DOHH2 (cell line): Measurements from ENCODE around the gene FRK.

Experiments
- H3F3A ChIP-seq: fragments of 200-600 bp; sonication (generic), shearing (Covaris generic); 2 replicates; pipeline ENCODE4 v1.6.0; 2016; ENCODE audit warnings: antibody characterized with exemption, mild to moderate bottlenecking; ENCODE audit not compliant: control insufficient read depth, insufficient read depth
- H3K27ac ChIP-seq: fragments of 200-600 bp; sonication (generic); 2 replicates; pipeline ENCODE4 v1.5.1; 2014; ENCODE audit warnings: low read depth, mild to moderate bottlenecking, low read length, moderate library complexity
- H3K27me3 ChIP-seq: fragments of 200-600 bp; sonication (generic); 2 replicates; pipeline ENCODE4 v1.6.1; 2014; ENCODE audit warnings: mild to moderate bottlenecking, low read length, mixed read lengths; ENCODE audit not compliant: control insufficient read depth
- H3K36me3 ChIP-seq: fragments of 200-600 bp; sonication (generic); 2 replicates; pipeline ENCODE4 v1.6.1; 2014; ENCODE audit warnings: mild to moderate bottlenecking, low read length, moderate library complexity, mixed read lengths; ENCODE audit not compliant: control insufficient read depth
- H3K4me1 ChIP-seq: fragments of 200-600 bp; sonication (generic); 2 replicates; pipeline ENCODE4 v1.6.1; 2014; ENCODE audit warnings: mild to moderate bottlenecking, low read length, mixed read lengths; ENCODE audit not compliant: control insufficient read depth
- H3K4me2 ChIP-seq: fragments of 200-600 bp; sonication (generic); 2 replicates; pipeline ENCODE4 v1.6.0; 2014; ENCODE audit warnings: mild to moderate bottlenecking, low read length, moderate library complexity
- H3K4me3 ChIP-seq: fragments of 200-600 bp; sonication (generic); 2 replicates; pipeline ENCODE4 v1.5.1; 2014; ENCODE audit warnings: mild to moderate bottlenecking, low read length, mixed read lengths
- H3K79me2 ChIP-seq: fragments of 200-600 bp; sonication (generic); 2 replicates; pipeline ENCODE4 v1.6.1; 2014; ENCODE audit warnings: mild to moderate bottlenecking, low read length, mixed read lengths; ENCODE audit not compliant: control insufficient read depth
- H3K9me2 ChIP-seq: fragments of 200-600 bp; sonication (generic); replicated peaks from 2 replicates; pipeline ENCODE4 v1.6.1; 2014; ENCODE audit warnings: mild to moderate bottlenecking, low read length, mixed read lengths; ENCODE audit not compliant: control insufficient read depth
- H3K9me3 ChIP-seq: fragments of 200-600 bp; sonication (generic); 2 replicates; pipeline ENCODE4 v1.6.1; 2014; ENCODE audit warnings: antibody characterized with exemption, low read length, mixed read lengths; ENCODE audit not compliant: control insufficient read depth, insufficient read depth
- H4K20me1 ChIP-seq: fragments of 200-600 bp; sonication (generic); 2 replicates; pipeline ENCODE4 v1.6.0; 2014; ENCODE audit warnings: low read depth, mild to moderate bottlenecking, antibody characterized with exemption, low read length, moderate library complexity; ENCODE audit not compliant: control insufficient read depth, insufficient read depth
- CTCF ChIP-seq: fragments of 200-600 bp; sonication (generic); IDR thresholded peaks from one replicate; pipeline ENCODE4 v1.5.1; 2014; ENCODE audit warnings: antibody characterized with exemption, mild to moderate bottlenecking, low read depth, low read length; ENCODE audit not compliant: poor library complexity, severe bottlenecking
- EZH2phosphoT487 ChIP-seq: fragments of 200-600 bp; sonication (generic); IDR thresholded peaks from 2 replicates; pipeline ENCODE4 v1.6.1; 2017; ENCODE audit warnings: borderline replicate concordance, mild to moderate bottlenecking, antibody characterized with exemption, low read length, moderate library complexity, mixed read lengths

FRK gene

GRCh38 chr6:116057766-116058165 lies 2.9 kb downstream of the FRK start:
- no peak overlapping the region for H3K4me3 ChIP-seq

GRCh38 chr6:116055513-116055912 lies 5.2 kb downstream of the FRK start:
- Histone ChIP-seq H3K4me2 (no peak overlapping the region), H3K9me2 (no peaks in the 10 kb centered on the region), H3K36me3 (no peaks in the 10 kb centered on the region), H3K79me2 (no peaks in the 10 kb centered on the region), H3K9me3 (no peaks in the 10 kb centered on the region), H3K4me1 (no peaks in the 10 kb centered on the region), H3K27ac (no peak overlapping the region), H3F3A (no peaks in the 10 kb centered on the region), H3K27me3 (no peaks in the 10 kb centered on the region), H3K4me3 (no peak overlapping the region), H4K20me1 (no peaks in the 10 kb centered on the region)
- no peak for TF ChIP-seq EZH2phosphoT487
- no peak for TF ChIP-seq CTCF

More at GRCh38 chr6:116057766-116058165, 2.9 kb downstream of the FRK start:
- H3K4me2 ChIP-seq, result no peak overlapping the region
- H3K9me2 ChIP-seq, result no peaks in the 10 kb centered on the region
- TF ChIP-seq EZH2phosphoT487 (no peak), CTCF (no peak)
- no peaks in the 10 kb centered on the region for H4K20me1 ChIP-seq
- H3K27me3 ChIP-seq, result peaks cover 8% of the 10 kb centered on the region
- H3F3A ChIP-seq, result no peaks in the 10 kb centered on the region
- no peaks in the 10 kb centered on the region for H3K36me3 ChIP-seq
- no peak overlapping the region for H3K27ac ChIP-seq
- no peaks in the 10 kb centered on the region for H3K4me1 ChIP-seq
- no peaks in the 10 kb centered on the region for H3K79me2 ChIP-seq
- no peaks in the 10 kb centered on the region for H3K9me3 ChIP-seq

GRCh38 chr6:116051244-116051643 lies 9.4 kb downstream of the FRK start:
- H3K79me2 ChIP-seq, result no peaks in the 10 kb centered on the region
- TF ChIP-seq CTCF (no peak), EZH2phosphoT487 (no peak)

GRCh38 chr6:116050737-116051136 lies 10.0 kb downstream of the FRK start:
- H3K4me1 ChIP-seq, result peaks cover 9% of the 10 kb centered on the region
- H3K4me2 ChIP-seq, result no peak overlapping the region
- H3K36me3 ChIP-seq, result no peaks in the 10 kb centered on the region
- no peaks in the 10 kb centered on the region for H4K20me1 ChIP-seq
- H3K4me3 ChIP-seq, result no peak overlapping the region
- H3K27me3 ChIP-seq, result no peaks in the 10 kb centered on the region
- no peaks in the 10 kb centered on the region for H3F3A ChIP-seq
- no peaks in the 10 kb centered on the region for H3K9me3 ChIP-seq
- TF ChIP-seq EZH2phosphoT487 (no peak), CTCF (no peak)
- no peaks in the 10 kb centered on the region for H3K9me2 ChIP-seq
- no peak overlapping the region for H3K27ac ChIP-seq
- H3K79me2 ChIP-seq, result no peaks in the 10 kb centered on the region

More at GRCh38 chr6:116051244-116051643, 9.4 kb downstream of the FRK start:
- H3K4me1 ChIP-seq, result peaks cover 9% of the 10 kb centered on the region
- no peak overlapping the region for H3K4me2 ChIP-seq
- H3K4me3 ChIP-seq, result no peak overlapping the region
- H3K36me3 ChIP-seq, result no peaks in the 10 kb centered on the region
- H3K27me3 ChIP-seq, result no peaks in the 10 kb centered on the region
- H3K27ac ChIP-seq, result no peak overlapping the region
- no peaks in the 10 kb centered on the region for H3K9me3 ChIP-seq
- H4K20me1 ChIP-seq, result no peaks in the 10 kb centered on the region
- no peaks in the 10 kb centered on the region for H3F3A ChIP-seq
- no peaks in the 10 kb centered on the region for H3K9me2 ChIP-seq
